ENCODE results near the gene IZUMO1R. TPM values are rescaled to one million over a fixed set of nuclear protein-coding genes. Genes with fewer than 3 reads are reported as not detected.

IZUMO1R gene
- total RNA-seq, 1 experiment from 2014 or later: not detected

DNA sequence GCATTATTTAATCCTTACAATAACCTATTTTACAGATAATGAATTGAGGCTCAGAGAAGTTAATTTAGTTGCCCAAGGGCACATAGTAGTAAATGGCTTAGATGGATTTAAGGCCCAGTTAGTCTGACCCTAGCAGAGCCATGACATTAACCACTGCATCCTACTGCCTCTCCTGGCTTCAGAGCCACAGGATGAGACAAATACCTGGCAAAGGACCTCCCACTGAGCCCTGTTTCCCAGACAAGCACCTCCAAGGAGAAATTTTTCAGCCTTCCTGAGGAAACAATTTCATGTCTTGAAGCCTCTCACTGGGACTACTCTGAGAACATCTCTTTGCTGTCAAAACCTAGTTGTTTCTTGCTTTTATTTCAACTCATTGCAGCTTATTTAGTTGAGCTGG is 28.4 kb downstream of the IZUMO1R start:
- no TSS peak for BruUV-seq (replicated peaks)
- peaks cover 31% of the 10 kb centered on the region for H3K27me3 ChIP-seq (replicated peaks; ENCODE audit: insufficient read depth, low read depth, low read length, poor library complexity)
- CTCF ChIA-PET: no interaction called here
- H3K4me3 ChIP-seq (ENCODE audit: low read depth, low read length, poor library complexity, severe bottlenecking): no peak overlapping the region
- no peaks in the 10 kb centered on the region for H3K9me3 ChIP-seq (ENCODE audit: low read depth, low read length, poor library complexity, severe bottlenecking)
- DNase-seq (ENCODE audit: low spot score): no peak
- no peak overlapping the region for H3K27ac ChIP-seq (ENCODE audit: low read depth, low read length, poor library complexity, severe bottlenecking)
- no peak for TF ChIP-seq CTCF (conservative IDR thresholded peaks at IDR 0.05; ENCODE audit: low read depth, low read length)
- no peak for TF ChIP-seq EZH2 (IDR thresholded peaks at IDR 0.05; ENCODE audit: borderline replicate concordance, low read depth, low read length, poor library complexity, severe bottlenecking)
- H3K36me3 ChIP-seq (ENCODE audit: insufficient read depth, low read length, poor library complexity, severe bottlenecking): no peaks in the 10 kb centered on the region
- H3K4me1 ChIP-seq (ENCODE audit: insufficient read depth, low read length, poor library complexity, severe bottlenecking): no peaks in the 10 kb centered on the region
- POLR2A ChIA-PET (ENCODE audit: low non-redundant PET): no interaction called here
- intact Hi-C loops (cut with micrococcal nuclease; ENCODE audit: unreplicated experiment): no loop called here

GRCh38 chr11:94336033-94336432 is 31.7 kb downstream of the IZUMO1R start:
- peaks cover 35% of the 10 kb centered on the region for H3K27me3 ChIP-seq (replicated peaks; ENCODE audit: insufficient read depth, low read depth, low read length, poor library complexity)
- DNase-seq (ENCODE audit: low spot score): no peak
- ChIA-PET CTCF (no interaction called here), POLR2A (ENCODE audit: low non-redundant PET) (no interaction called here)
- no peaks in the 10 kb centered on the region for H3K36me3 ChIP-seq (ENCODE audit: insufficient read depth, low read length, poor library complexity, severe bottlenecking)
- no TSS peak for BruUV-seq (replicated peaks)
- H3K27ac ChIP-seq (ENCODE audit: low read depth, low read length, poor library complexity, severe bottlenecking): no peak overlapping the region
- no peaks in the 10 kb centered on the region for H3K9me3 ChIP-seq (ENCODE audit: low read depth, low read length, poor library complexity, severe bottlenecking)
- TF ChIP-seq EZH2 (IDR thresholded peaks at IDR 0.05; ENCODE audit: borderline replicate concordance, low read depth, low read length, poor library complexity, severe bottlenecking) (no peak), CTCF (conservative IDR thresholded peaks at IDR 0.05; ENCODE audit: low read depth, low read length) (no peak)
- H3K4me1 ChIP-seq (ENCODE audit: insufficient read depth, low read length, poor library complexity, severe bottlenecking): no peaks in the 10 kb centered on the region
- H3K4me3 ChIP-seq (ENCODE audit: low read depth, low read length, poor library complexity, severe bottlenecking): no peak overlapping the region
- intact Hi-C loops (cut with micrococcal nuclease; ENCODE audit: unreplicated experiment): no loop called here

GRCh38 chr11:94338651-94339050 is 34.3 kb downstream of the IZUMO1R start:
- TF ChIP-seq EZH2 (IDR thresholded peaks at IDR 0.05; ENCODE audit: borderline replicate concordance, low read depth, low read length, poor library complexity, severe bottlenecking): no peak
- no peak for TF ChIP-seq CTCF (conservative IDR thresholded peaks at IDR 0.05; ENCODE audit: low read depth, low read length)
- POLR2A ChIA-PET (ENCODE audit: low non-redundant PET): no interaction called here
- Histone ChIP-seq H3K36me3 (ENCODE audit: insufficient read depth, low read length, poor library complexity, severe bottlenecking) (no peaks in the 10 kb centered on the region), H3K4me3 (ENCODE audit: low read depth, low read length, poor library complexity, severe bottlenecking) (no peak overlapping the region), H3K4me1 (ENCODE audit: insufficient read depth, low read length, poor library complexity, severe bottlenecking) (no peaks in the 10 kb centered on the region), H3K27ac (ENCODE audit: low read depth, low read length, poor library complexity, severe bottlenecking) (no peak overlapping the region), H3K9me3 (ENCODE audit: low read depth, low read length, poor library complexity, severe bottlenecking) (no peaks in the 10 kb centered on the region), H3K27me3 (replicated peaks; ENCODE audit: insufficient read depth, low read depth, low read length, poor library complexity) (peaks cover 33% of the 10 kb centered on the region)
- no TSS peak for BruUV-seq (replicated peaks)
- no peak for DNase-seq (ENCODE audit: low spot score)
- CTCF ChIA-PET: no interaction called here
- intact Hi-C loops (cut with micrococcal nuclease; ENCODE audit: unreplicated experiment): no loop called here
